IPS-NIHi7 (cell line): ENCODE measurements around the gene SLC33A1.

Source experiments
- DNase-seq: peaks from one replicate; pipeline ENCODE4 v3.0.0; 2012; ENCODE audit warnings: mixed read lengths; ENCODE audit errors: extremely low spot score

The SLC33A1 gene

GRCh38 chr3:155791190-155791589 lies 63.0 kb downstream of the SLC33A1 start:
- no peak for DNase-seq

- no peak for DNase-seq
Observed at GRCh38 chr3:155790272-155790925, 63.8 kb downstream of the SLC33A1 start.

GRCh38 chr3:155785662-155786295 lies 68.4 kb downstream of the SLC33A1 start:
- DNase-seq, result no peak

GRCh38 chr3:155782390-155782953 lies 71.8 kb downstream of the SLC33A1 start:
- DNase-seq, result no peak

GRCh38 chr3:155780291-155780690 lies 73.9 kb downstream of the SLC33A1 start:
- DNase-seq, result no peak

DNA sequence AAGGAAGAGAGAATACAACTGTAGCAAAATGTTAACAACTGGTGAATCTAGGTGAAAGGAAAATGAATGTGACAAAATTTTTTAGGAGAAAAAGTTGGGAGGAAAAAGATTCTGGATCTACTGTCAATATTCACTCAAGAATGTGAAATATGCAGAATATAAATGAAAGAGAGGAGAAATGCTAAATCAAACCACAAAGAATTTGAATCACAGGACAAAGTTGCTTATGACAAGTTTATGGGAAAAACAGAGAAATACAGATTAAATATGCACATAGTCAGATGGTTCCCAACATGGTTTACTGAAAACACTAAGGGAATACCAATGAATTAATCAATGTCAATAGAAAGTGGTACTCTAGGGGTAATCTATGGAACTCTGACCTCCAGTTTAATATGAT lies 75.8 kb downstream of the SLC33A1 start:
- DNase-seq, result no peak

DNA sequence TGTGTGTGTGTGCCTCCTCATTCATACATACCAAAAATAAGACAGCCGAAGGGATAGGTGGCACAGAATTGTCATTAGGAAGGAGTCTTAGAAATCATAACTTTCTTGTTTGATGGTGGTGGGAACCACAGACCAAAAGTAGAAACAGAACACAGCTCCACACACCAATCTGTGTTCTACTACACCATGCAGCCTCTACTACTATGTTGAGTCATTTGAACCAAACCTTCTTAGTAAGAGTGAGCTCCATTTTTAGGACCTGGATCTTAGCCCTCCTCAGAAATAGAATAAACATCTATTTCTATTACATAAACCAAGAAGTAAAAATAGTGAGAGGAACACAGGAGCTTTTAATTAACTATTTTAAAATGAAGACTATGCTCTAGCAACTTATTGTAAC lies 81.4 kb downstream of the SLC33A1 start:
- DNase-seq, result no peak

- no peak for DNase-seq
Observed at GRCh38 chr3:155771126-155771525, 83.1 kb downstream of the SLC33A1 start.
